Measurements from ENCODE around the gene HS3ST4.

DNA sequence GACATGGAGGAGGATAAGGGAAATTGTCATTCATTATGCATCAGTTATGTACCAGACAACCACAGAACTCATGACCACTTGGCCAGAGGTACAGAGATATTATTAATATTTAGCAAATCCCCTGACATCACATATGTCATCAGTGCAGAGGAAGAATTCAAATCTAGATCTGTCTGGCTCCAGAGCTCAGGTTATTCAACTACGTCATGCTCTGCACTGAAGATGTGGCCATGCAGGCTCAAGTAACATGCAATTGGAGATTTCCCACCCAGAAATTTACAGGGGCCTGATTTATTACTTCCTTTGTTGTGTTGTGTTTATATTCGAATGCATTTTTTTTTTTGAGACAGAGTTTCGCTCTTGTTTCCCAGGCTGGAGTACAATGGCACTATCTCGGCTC, 224.3 kb downstream of the HS3ST4 start:
- no peak for TF ChIP-seq SUZ12 (IDR thresholded peaks at IDR 0.05; ENCODE audit: unreplicated experiment)
- TF ChIP-seq EZH2 (IDR thresholded peaks at IDR 0.05; ENCODE audit: borderline replicate concordance, control insufficient read depth, low read depth, low read length): no peak
- TF ChIP-seq, protein P1, sequence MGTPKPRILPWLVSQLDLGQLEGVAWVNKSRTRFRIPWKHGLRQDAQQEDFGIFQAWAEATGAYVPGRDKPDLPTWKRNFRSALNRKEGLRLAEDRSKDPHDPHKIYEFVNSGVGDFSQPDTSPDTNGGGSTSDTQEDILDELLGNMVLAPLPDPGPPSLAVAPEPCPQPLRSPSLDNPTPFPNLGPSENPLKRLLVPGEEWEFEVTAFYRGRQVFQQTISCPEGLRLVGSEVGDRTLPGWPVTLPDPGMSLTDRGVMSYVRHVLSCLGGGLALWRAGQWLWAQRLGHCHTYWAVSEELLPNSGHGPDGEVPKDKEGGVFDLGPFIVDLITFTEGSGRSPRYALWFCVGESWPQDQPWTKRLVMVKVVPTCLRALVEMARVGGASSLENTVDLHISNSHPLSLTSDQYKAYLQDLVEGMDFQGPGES (IDR thresholded peaks at IDR 0.05): no peak
- TF ChIP-seq, protein P2, sequence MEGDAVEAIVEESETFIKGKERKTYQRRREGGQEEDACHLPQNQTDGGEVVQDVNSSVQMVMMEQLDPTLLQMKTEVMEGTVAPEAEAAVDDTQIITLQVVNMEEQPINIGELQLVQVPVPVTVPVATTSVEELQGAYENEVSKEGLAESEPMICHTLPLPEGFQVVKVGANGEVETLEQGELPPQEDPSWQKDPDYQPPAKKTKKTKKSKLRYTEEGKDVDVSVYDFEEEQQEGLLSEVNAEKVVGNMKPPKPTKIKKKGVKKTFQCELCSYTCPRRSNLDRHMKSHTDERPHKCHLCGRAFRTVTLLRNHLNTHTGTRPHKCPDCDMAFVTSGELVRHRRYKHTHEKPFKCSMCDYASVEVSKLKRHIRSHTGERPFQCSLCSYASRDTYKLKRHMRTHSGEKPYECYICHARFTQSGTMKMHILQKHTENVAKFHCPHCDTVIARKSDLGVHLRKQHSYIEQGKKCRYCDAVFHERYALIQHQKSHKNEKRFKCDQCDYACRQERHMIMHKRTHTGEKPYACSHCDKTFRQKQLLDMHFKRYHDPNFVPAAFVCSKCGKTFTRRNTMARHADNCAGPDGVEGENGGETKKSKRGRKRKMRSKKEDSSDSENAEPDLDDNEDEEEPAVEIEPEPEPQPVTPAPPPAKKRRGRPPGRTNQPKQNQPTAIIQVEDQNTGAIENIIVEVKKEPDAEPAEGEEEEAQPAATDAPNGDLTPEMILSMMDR (IDR thresholded peaks at IDR 0.05 in 2 of 3, conservative IDR thresholded peaks at IDR 0.05 in 1 of 3; ENCODE audit: control insufficient read depth in 2 of 3, extremely low read depth in 1 of 3, insufficient read depth in 1 of 3, low read depth in 3 of 3, low read length in 3 of 3): no peak
- TF ChIP-seq, protein P3, sequence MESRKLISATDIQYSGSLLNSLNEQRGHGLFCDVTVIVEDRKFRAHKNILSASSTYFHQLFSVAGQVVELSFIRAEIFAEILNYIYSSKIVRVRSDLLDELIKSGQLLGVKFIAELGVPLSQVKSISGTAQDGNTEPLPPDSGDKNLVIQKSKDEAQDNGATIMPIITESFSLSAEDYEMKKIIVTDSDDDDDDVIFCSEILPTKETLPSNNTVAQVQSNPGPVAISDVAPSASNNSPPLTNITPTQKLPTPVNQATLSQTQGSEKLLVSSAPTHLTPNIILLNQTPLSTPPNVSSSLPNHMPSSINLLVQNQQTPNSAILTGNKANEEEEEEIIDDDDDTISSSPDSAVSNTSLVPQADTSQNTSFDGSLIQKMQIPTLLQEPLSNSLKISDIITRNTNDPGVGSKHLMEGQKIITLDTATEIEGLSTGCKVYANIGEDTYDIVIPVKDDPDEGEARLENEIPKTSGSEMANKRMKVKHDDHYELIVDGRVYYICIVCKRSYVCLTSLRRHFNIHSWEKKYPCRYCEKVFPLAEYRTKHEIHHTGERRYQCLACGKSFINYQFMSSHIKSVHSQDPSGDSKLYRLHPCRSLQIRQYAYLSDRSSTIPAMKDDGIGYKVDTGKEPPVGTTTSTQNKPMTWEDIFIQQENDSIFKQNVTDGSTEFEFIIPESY (IDR thresholded peaks at IDR 0.05): no peak

All from GM12878 (cell line).